T-cell (primary cell): Measurements from ENCODE around the gene BRDT. TPM values are rescaled to one million over a fixed set of nuclear protein-coding genes. Genes with fewer than 3 reads are reported as not detected.

ENCODE experiments used
- ATAC-seq, 4 experiments: fragments of 200-7000 bp in 3 of 4; fragments of 150-1000 bp in 1 of 4; cut with Tn5 transposase; replicated peaks in 1 of 4; 1 replicate in 3 of 4; 2 replicates in 1 of 4; pipeline ENCODE4 v1.10.0; 2021; ENCODE audit warnings: moderate library complexity in 3 of 4, mild to moderate bottlenecking in 2 of 4, moderate number of reproducible peaks in 1 of 4
- CTCF ChIA-PET, 2 donors: fragments of 300-600 bp; sonication (Branson Sonifier 250); formaldehyde crosslinking; loops; one replicate each; lab custom pipeline; 2022; ENCODE audit warnings: antibody characterized with exemption in 2 of 2; lab: Charles Lee
- POLR2A ChIA-PET, 2 donors: fragments of 300-600 bp; sonication (Branson Sonifier 250); formaldehyde crosslinking; loops; one replicate each; lab custom pipeline; 2022; ENCODE audit warnings: antibody characterized with exemption in 2 of 2; lab: Charles Lee
- DNase-seq, 35 experiments: peaks; one replicate each; pipeline versions ENCODE4 v3.0.0 to v3.0.0-alpha.2; 2013 to 2023
- H3K27ac ChIP-seq: one replicate; pipeline ENCODE4 v1.5.1; 2013; ENCODE audit warnings: low read length
- H3K27me3 ChIP-seq, 2 experiments: replicated peaks in 1 of 2; 1 replicate in 1 of 2; 2 replicates in 1 of 2; pipeline versions ENCODE4 v1.6.1 to v1.7.0; 2013; ENCODE audit warnings: low read length in 1 of 2, mixed read lengths in 1 of 2; ENCODE audit not compliant: control insufficient read depth in 2 of 2, insufficient read depth in 2 of 2; ENCODE audit errors: extremely low read depth in 1 of 2
- H3K36me3 ChIP-seq, 2 donors: 1 replicate in 1 of 2; 2 replicates in 1 of 2; pipeline versions ENCODE4 v1.6.1 to v1.7.0; 2013; ENCODE audit warnings: low read length in 1 of 2; ENCODE audit not compliant: control insufficient read depth in 2 of 2, insufficient read depth in 1 of 2; ENCODE audit errors: extremely low read depth in 1 of 2
- H3K4me1 ChIP-seq, 2 experiments: 1 replicate in 1 of 2; 2 replicates in 1 of 2; pipeline versions ENCODE4 v1.6.1 to v1.7.0; 2013; ENCODE audit warnings: low read length in 2 of 2, mixed read lengths in 1 of 2; ENCODE audit not compliant: insufficient read depth in 2 of 2, control insufficient read depth in 1 of 2; ENCODE audit errors: extremely low read depth in 1 of 2
- H3K4me3 ChIP-seq, 2 donors: 1 replicate in 1 of 2; 2 replicates in 1 of 2; pipeline versions ENCODE4 v1.5.1 to v1.7.0; 2013; ENCODE audit warnings: mild to moderate bottlenecking in 2 of 2, low read length in 1 of 2, moderate library complexity in 1 of 2; ENCODE audit not compliant: control insufficient read depth in 1 of 2; ENCODE audit errors: extremely low read depth in 1 of 2
- H3K9me3 ChIP-seq: 2 replicates; pipeline ENCODE4 v1.7.0; 2013
- H3K27ac Mint-ChIP-seq, 2 donors: one replicate each; pipeline ENCODE4 v1.8.0; 2020 to 2021; ENCODE audit warnings: mild to moderate bottlenecking in 2 of 2, mixed read lengths in 2 of 2
- H3K27me3 Mint-ChIP-seq, 2 donors: one replicate each; pipeline ENCODE4 v1.8.0; 2021 to 2022; ENCODE audit warnings: mixed read lengths in 2 of 2
- H3K36me3 Mint-ChIP-seq: one replicate; pipeline ENCODE4 v1.8.0; 2021; ENCODE audit warnings: mixed read lengths
- H3K4me1 Mint-ChIP-seq, 3 donors: one replicate each; pipeline ENCODE4 v1.8.0; 2020 to 2022; ENCODE audit warnings: mixed read lengths in 3 of 3, mild to moderate bottlenecking in 1 of 3
- H3K4me3 Mint-ChIP-seq, 3 donors: one replicate each; pipeline ENCODE4 v1.8.0; 2020 to 2022; ENCODE audit warnings: mild to moderate bottlenecking in 3 of 3, mixed read lengths in 3 of 3, moderate library complexity in 3 of 3
- H3K9me3 Mint-ChIP-seq, 3 donors: one replicate each; pipeline ENCODE4 v1.8.0; 2020 to 2022; ENCODE audit warnings: mixed read lengths in 3 of 3
- WGBS: methylation state at CpG from one replicate; pipeline ENCODE4 v1.1.5; 2013; ENCODE audit warnings: missing lambda C conversion rate; ENCODE audit not compliant: insufficient coverage; 5-methylcytosine and 5-hydroxymethylcytosine counted together
- total RNA-seq, 35 experiments: library from RNA in 6 of 35; stranded (reverse) in 6 of 35; fragments of 120-200 nt in 1 of 35; gene quantifications; one replicate each; pipeline versions ENCODE4 v1.2.1 to v1.2.4 and lab custom pipeline; 2013 to 2026

BRDT gene
- total RNA-seq, 5 donors from 2014 or later (not counting 1 experiment from before 2014, with no cell fraction given): not detected

DNA sequence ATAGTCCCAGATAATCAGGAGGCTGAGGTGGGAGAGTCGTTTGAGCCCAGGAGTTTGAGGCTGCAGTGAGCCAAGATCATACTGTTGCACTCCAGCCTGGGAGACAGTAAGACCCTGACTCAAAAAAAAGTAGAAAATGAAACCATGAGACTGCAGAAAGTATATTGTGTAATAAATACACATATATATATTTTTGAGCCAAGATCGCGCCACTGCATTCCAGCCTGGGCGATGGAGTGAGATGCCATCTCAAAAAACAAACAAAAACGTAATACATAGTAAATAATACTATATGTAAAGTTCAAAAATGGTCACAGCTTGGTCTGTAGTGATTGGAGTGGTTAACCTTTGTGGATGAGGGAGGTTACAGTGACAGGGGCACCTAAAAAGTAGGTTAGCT, 9.7 kb downstream of the BRDT start:
- Histone ChIP-seq H3K36me3 (no peaks in the 10 kb centered on the region), H3K27ac (no peak overlapping the region), H3K9me3 (no peaks in the 10 kb centered on the region), H3K27me3 (no peaks in the 10 kb centered on the region), H3K4me1 (no peaks in the 10 kb centered on the region), H3K4me3 (no peak overlapping the region)
- H3K4me3 Mint-ChIP-seq: no peak overlapping the region
- ATAC-seq: no peak
- H3K36me3 Mint-ChIP-seq: no peaks in the 10 kb centered on the region
- H3K9me3 Mint-ChIP-seq: no peaks in the 10 kb centered on the region
- CTCF ChIA-PET: interaction anchor here (0.6 to 1.0 kb wide), 6 partner anchors 27 to 480 kb away, joined by 3 to 5 read pairs (median 4); no protein-coding TSS in a partner anchor
- H3K27me3 Mint-ChIP-seq: no peaks in the 10 kb centered on the region
- POLR2A ChIA-PET: interaction anchor here in 1 of 2 donors (0.6 to 1.0 kb wide), 2 partner anchors 95 to 217 kb away, joined by 6 to 8 read pairs; no protein-coding TSS in a partner anchor
- no peak for DNase-seq
- no peaks in the 10 kb centered on the region for H3K4me1 Mint-ChIP-seq
- no peak overlapping the region for H3K27ac Mint-ChIP-seq
- no CpG with 5 or more reads among the region's 5 CpGs for WGBS

DNA sequence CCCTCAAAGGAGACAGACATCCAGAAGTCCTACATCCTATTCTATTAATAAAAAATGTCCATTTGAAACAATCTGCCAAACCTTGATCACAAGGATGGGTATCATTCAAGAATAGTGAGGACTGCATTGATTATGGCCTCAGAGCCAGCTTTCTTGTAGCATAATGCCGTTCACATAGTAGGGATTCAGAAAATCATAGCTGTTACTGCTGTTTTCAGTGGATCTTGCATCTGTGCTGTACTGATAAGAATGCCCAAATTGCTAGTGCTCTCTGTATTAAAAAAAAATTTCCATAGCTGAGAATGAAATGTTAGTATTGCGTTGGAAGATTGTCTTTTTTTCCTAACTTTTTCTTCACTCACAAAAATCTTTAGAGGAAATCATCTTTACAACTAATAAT, 19.1 kb downstream of the BRDT start:
- Mint-ChIP-seq H3K27ac (no peak overlapping the region), H3K36me3 (no peaks in the 10 kb centered on the region), H3K9me3 (no peaks in the 10 kb centered on the region), H3K4me1 (no peaks in the 10 kb centered on the region), H3K27me3 (no peaks in the 10 kb centered on the region), H3K4me3 (no peak overlapping the region)
- Histone ChIP-seq H3K27ac (no peak overlapping the region), H3K9me3 (no peaks in the 10 kb centered on the region), H3K36me3 (no peaks in the 10 kb centered on the region), H3K27me3 (no peaks in the 10 kb centered on the region), H3K4me1 (no peaks in the 10 kb centered on the region), H3K4me3 (no peak overlapping the region)
- WGBS: no CpG with 5 or more reads among the region's 2 CpGs
- ChIA-PET CTCF (interaction anchor here (0.5 to 0.7 kb wide), 2 partner anchors 29 to 101 kb away, joined by 3 read pairs; no protein-coding TSS in a partner anchor), POLR2A (interaction anchor here in 1 of 2 donors (0.5 kb wide), 1 partner anchor 1926 kb away, joined by 4 read pairs; no protein-coding TSS in a partner anchor)
- ATAC-seq (no peak), DNase-seq (no peak)

- WGBS: 93% methylated on average over 2 of the region's 7 CpGs
- no peak overlapping the region for H3K27ac ChIP-seq
- peaks cover 0 to 3% of the 10 kb centered on the region in 2 experiments for H3K27me3 ChIP-seq
- no peaks in the 10 kb centered on the region for H3K9me3 Mint-ChIP-seq
- POLR2A ChIA-PET: no interaction called here
- H3K4me1 ChIP-seq: no peaks in the 10 kb centered on the region
- CTCF ChIA-PET: interaction anchor here (0.6 to 0.8 kb wide), 3 partner anchors 25 to 788 kb away, joined by 3 to 5 read pairs (median 4); no protein-coding TSS in a partner anchor
- no peak overlapping the region for H3K27ac Mint-ChIP-seq
- ATAC-seq: no peak
- no peak overlapping the region for H3K4me3 ChIP-seq
- no peak for DNase-seq
- no peaks in the 10 kb centered on the region for H3K36me3 Mint-ChIP-seq
- H3K4me1 Mint-ChIP-seq: no peaks in the 10 kb centered on the region
- no peaks in the 10 kb centered on the region for H3K36me3 ChIP-seq
- H3K27me3 Mint-ChIP-seq: peaks cover 0 to 10% of the 10 kb centered on the region in 2 donors
- H3K4me3 Mint-ChIP-seq: no peak overlapping the region
- no peaks in the 10 kb centered on the region for H3K9me3 ChIP-seq
Measured at GRCh38 chr1:91979383-91979782, 30.2 kb downstream of the BRDT start.

DNA sequence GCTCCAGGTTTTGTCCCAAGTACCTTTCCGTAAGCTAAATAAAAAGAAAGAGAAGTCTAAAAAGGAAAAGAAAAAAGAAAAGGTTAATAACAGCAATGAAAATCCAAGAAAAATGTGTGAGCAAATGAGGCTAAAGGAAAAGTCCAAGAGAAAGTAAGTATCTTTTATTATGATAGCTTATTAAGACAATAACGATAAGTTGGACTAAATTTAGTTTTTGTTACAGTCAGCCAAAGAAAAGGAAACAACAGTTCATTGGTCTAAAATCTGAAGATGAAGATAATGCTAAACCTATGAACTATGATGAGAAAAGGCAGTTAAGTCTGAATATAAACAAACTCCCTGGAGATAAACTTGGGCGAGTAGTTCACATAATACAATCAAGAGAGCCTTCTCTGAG, 31.5 kb downstream of the BRDT start:
- POLR2A ChIA-PET: interaction anchor here in 1 of 2 donors (0.6 kb wide), 1 partner anchor 102 kb away, joined by 9 read pairs; no protein-coding TSS in a partner anchor

DNA sequence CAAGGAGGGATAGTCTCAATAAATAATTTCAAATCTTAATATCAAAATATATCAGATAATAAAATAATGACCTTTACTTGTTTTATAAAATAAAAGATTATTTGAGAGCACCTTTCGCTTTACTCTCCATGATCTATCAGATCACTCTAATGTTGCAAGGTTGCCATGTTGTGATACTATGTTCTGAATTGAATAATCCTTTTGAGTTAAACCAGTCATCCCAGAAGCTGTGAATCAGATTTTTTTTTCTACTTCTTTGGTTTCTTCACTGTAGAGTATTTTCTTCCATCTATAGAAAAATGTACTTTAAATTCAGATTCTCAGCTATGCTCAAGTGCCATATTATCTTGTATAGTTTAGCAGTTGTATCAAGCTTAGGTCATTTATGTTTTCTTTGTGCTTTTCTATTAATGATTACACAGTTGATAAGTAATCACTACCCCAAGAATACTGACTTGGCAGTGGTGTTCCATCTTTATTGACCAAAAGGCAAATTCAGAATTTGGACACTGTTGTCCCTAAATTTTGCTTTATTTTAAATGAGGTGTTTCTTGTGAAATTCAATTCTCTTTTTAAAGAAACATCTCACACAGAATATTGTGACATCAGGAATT, 32.9 kb downstream of the BRDT start:
- no peak for ATAC-seq
- no peaks in the 10 kb centered on the region for H3K36me3 ChIP-seq
- POLR2A ChIA-PET: no interaction called here
- no peak for DNase-seq
- H3K4me1 ChIP-seq: no peaks in the 10 kb centered on the region
- no peak overlapping the region for H3K4me3 ChIP-seq
- H3K4me1 Mint-ChIP-seq: no peaks in the 10 kb centered on the region
- H3K27ac Mint-ChIP-seq: no peak overlapping the region
- H3K36me3 Mint-ChIP-seq: no peaks in the 10 kb centered on the region
- H3K9me3 ChIP-seq: no peaks in the 10 kb centered on the region
- CTCF ChIA-PET: interaction anchor here in 1 of 2 donors (0.9 kb wide), 1 partner anchor 15 kb away, joined by 3 read pairs; no protein-coding TSS in a partner anchor
- no peak overlapping the region for H3K27ac ChIP-seq
- H3K27me3 ChIP-seq: peaks cover 0 to 3% of the 10 kb centered on the region in 2 experiments
- no peaks in the 10 kb centered on the region for H3K9me3 Mint-ChIP-seq
- H3K27me3 Mint-ChIP-seq: peaks cover 0 to 6% of the 10 kb centered on the region in 2 donors
- no peak overlapping the region for H3K4me3 Mint-ChIP-seq
- WGBS: no CpG with 5 or more reads among the region's 1 CpG

More for the DNA sequence above, 31.5 kb downstream of the BRDT start:
- WGBS: 100% methylated on average over 1 of the region's 3 CpGs
- DNase-seq (no peak), ATAC-seq (no peak)
- Histone ChIP-seq H3K4me1 (no peaks in the 10 kb centered on the region), H3K27ac (no peak overlapping the region), H3K36me3 (no peaks in the 10 kb centered on the region), H3K4me3 (no peak overlapping the region), H3K27me3 (peaks cover 0 to 3% of the 10 kb centered on the region in 2 experiments), H3K9me3 (no peaks in the 10 kb centered on the region)
- no peaks in the 10 kb centered on the region for H3K9me3 Mint-ChIP-seq
- H3K27ac Mint-ChIP-seq: no peak overlapping the region
- peaks cover 0 to 10% of the 10 kb centered on the region in 2 donors for H3K27me3 Mint-ChIP-seq
- CTCF ChIA-PET: interaction anchor here in 1 of 2 donors (0.6 to 0.8 kb wide), 2 partner anchors 47 to 672 kb away, joined by 4 to 9 read pairs; no protein-coding TSS in a partner anchor
- H3K4me1 Mint-ChIP-seq: no peaks in the 10 kb centered on the region
- no peaks in the 10 kb centered on the region for H3K36me3 Mint-ChIP-seq
- H3K4me3 Mint-ChIP-seq: no peak overlapping the region

GRCh38 chr1:91993256-91993655, 44.1 kb downstream of the BRDT start:
- Mint-ChIP-seq H3K36me3 (no peaks in the 10 kb centered on the region), H3K4me3 (no peak overlapping the region), H3K4me1 (no peaks in the 10 kb centered on the region), H3K9me3 (no peaks in the 10 kb centered on the region), H3K27me3 (peaks cover 0 to 2% of the 10 kb centered on the region in 2 donors), H3K27ac (no peak overlapping the region)
- no peak for DNase-seq
- no CpG with 5 or more reads among the region's 1 CpG for WGBS
- no peak overlapping the region for H3K27ac ChIP-seq
- CTCF ChIA-PET: interaction anchor here in 1 of 2 donors (0.7 to 2.0 kb wide), 2 partner anchors 12 to 494 kb away, joined by 3 to 14 read pairs; partner anchors contain the start of gene GFI1
- no peaks in the 10 kb centered on the region for H3K27me3 ChIP-seq
- H3K4me1 ChIP-seq: no peaks in the 10 kb centered on the region
- no peak for ATAC-seq
- no peak overlapping the region for H3K4me3 ChIP-seq
- no peaks in the 10 kb centered on the region for H3K9me3 ChIP-seq
- H3K36me3 ChIP-seq: no peaks in the 10 kb centered on the region
- POLR2A ChIA-PET: no interaction called here
